ENCODE measurements around the gene LMCD1.

DNA sequence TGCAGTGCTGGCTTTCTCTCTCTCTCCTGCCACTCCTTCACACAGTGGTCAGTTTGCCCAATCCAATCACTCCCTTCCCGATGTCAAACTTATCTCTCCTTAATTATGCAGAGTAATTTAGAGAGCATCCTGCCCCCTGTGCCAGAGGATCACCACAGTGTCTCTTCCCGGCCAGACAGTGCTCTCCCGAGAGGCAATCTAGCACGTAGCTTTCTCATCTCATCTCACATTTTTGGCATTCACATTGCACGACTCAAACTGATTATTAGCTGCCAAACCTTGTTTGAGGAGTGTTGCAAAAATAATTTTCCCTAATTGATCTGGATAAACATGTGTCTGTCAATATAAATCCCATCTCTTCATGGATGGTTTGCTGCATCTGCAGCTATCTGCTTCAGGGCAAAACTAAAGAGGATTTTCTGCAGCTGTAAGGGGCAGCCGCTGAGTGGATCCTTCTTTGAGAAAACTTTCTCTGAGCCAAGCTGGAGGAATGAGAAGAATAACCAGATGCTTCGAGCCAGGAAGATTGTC is 105.1 kb downstream of the LMCD1 start:
- TF ChIP-seq CTCF (IDR thresholded peaks at IDR 0.05), result no peak
- TF ChIP-seq EZH2 (IDR thresholded peaks at IDR 0.05; ENCODE audit: borderline replicate concordance, insufficient read depth, low read depth, low read length, poor library complexity, severe bottlenecking), result no peak
